Left renal pelvis (tissue), 4 donors: ENCODE data around the gene MAZ. TPM values are rescaled to one million over a fixed set of nuclear protein-coding genes. Genes with fewer than 3 reads are reported as not detected.

Experiments used
- DNase-seq, 4 donors: peaks; one replicate each; pipeline ENCODE4 v3.0.0-alpha.2; 2013; ENCODE audit warnings: low read depth in 4 of 4, low spot score in 3 of 4
- polyA plus RNA-seq, 4 donors: library from polyadenylated mRNA; unstranded; fragments of 120-200 nt; gene quantifications; one replicate each; pipeline ENCODE4 v1.2.1, GENCODE V29; 2013; ENCODE audit not compliant: insufficient read length in 4 of 4

The MAZ gene
- polyA plus RNA-seq, 4 donors: 267 to 339 (median 293) TPM

GRCh38 chr16:29807426-29808218 lies 1.3 kb downstream of the MAZ start:
- DNase-seq: peak in 2 of 4 donors; percentile 76 to 82

DNA sequence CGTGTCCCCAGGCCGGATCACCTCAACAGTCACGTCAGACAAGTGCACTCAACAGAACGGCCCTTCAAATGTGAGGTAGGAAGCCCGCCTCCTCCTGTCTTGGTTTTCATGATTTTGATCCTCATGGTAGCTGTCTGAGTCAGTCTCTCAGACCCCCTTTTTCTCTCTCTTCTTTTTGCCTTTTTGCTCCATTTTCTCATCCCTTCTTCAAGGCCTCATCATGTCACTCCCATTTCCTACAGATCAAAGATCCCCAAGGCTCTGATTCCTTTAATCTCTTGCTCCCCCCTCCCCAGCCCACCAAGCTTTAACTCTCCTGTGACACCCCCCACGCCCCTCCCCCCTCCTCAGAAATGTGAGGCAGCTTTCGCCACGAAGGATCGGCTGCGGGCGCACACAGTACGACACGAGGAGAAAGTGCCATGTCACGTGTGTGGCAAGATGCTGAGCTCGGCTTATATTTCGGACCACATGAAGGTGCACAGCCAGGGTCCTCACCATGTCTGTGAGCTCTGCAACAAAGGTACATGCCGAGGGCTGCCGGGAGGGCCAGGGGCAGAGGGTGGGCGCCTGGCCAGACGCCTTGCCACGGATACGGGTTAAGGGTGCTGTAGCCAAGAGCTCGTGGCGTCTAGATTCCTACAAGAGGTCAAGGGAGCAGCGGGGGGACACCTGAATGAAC lies 2.0 kb downstream of the MAZ start:
- no peak for DNase-seq

DNA sequence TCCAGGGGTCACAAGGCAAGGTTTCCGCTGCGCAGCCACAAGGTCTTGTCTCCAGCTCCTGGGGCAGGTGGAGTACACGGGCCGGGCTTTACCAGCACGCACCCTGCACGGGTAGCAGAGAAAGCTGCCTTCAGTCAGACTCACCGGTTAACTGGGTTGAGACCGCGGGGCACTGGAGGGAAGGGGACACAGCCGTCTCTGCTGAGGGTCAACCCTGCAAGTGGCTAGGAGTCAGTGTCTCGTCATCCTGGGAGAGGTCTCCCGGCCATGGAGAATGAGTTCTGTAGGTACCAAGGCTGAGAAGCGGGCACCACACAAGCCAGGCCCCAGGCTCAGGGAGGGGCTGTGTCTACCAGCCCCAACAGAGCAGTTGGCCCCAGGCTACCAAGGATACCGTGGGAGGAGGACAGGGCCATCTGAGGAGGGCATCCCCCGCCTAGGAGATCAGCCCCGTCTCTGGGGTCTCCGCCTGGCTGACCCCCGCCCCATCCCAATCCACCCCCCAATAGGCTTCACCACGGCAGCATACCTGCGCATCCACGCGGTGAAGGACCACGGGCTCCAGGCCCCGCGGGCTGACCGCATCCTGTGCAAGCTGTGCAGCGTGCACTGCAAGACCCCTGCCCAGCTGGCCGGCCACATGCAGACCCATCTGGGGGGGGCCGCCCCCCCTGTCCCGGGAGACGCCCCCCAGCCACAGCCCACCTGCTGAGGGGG lies 2.9 kb downstream of the MAZ start:
- no peak for DNase-seq

- DNase-seq: no peak
Measured at GRCh38 chr16:29809850-29810698, 3.7 kb downstream of the MAZ start.

DNA sequence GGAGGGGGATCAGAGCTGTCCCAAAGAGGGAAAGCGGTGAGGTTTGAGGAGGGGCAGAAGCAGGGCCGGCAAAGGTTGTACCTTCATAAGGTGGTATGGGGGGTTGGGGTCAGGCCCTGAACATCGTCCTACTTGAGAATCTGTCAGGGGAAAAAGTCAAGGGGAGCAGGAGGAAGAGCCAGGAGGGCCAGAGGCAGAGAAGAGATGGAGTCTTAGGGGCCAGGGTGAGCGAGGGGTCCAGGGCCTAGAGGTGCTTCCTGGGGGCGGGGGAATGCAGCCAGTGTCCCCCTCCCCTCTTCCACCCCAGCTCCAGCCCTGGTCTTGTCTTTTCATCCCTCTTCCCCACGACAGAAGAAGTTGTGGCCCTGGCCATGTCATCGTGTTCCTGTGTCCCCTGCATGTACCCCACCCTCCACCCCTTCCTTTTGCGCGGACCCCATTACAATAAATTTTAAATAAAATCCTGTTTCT lies 4.4 kb downstream of the MAZ start:
- no peak for DNase-seq

DNA sequence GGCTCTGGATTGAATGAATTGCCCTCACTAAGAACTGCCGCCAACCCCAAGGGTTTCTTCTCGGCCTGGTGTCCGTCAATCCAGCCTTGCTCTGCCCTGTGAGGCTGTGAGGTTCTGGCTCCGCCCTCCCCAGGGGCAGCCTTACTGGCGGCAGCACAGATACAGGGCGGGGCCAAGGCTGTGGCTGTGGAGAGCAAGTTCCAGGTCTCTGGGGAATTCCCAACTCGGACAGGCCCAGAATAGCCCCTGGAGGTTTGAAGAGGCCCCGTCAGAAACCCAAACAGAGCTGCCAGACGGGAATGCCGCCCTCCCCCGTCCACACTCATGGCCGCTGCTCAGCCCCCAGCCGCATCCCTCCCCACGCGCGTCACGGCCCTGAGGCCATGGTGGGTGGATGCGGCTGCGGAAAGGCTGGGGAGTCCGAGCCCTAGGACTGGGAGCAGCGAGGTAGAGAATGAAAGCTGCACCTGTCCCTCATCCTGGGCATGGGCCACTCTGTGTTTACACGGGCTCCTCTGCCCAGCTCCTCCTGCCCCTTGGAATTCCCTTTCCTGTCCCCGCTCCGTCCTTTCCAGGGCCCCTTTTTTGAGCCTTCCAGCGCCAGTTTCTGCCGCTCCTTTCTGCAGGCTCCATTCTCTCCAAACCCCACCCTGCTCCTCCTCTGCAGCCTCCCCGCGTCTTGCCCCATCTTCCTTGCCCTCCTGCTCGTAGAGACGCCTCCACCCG lies 5.0 kb downstream of the MAZ start:
- peak; percentile 86 to 89 (median 88) for DNase-seq

DNA sequence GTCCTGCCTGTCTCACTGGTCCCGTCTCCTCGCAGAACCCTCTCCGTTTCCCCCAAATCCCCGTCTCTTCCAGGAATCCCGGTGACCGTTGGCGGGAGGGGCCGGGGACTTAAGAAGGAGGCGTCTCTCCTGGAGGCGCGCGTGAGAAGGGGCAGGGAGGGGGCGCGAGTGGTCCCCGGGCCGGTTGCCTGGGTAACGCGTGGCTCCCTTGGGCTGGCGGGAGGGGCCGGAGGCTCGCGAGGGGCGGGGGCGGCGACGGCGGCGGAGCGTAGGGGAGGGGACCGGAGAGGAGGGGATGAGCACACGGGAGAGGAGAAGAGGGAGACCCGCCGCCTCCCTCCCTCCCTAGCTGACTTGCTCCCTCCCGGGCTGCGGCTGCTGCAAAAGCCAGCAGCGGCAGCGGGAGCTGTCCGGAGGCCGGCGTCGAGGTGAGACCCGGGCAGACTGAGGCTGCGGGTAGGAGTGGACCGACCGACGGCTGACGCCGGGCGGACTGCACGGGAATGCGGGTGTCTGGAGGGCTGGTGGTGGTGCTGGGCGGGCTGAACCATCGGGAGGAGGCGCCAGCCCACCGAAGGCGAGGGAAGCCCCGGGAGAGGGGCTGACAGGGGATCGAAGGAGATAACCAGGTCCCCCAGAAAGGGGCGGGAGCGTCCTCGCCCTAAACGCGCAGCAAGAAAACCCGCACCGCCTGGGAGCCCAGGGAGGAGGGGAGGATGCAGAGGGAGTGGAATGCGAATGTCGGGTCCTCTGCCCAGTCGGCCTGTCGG lies 5.8 kb downstream of the MAZ start, which contains the start of gene PRRT2:
Gene PRRT2, plus strand, starts transcription at position 298 of the 770 bp plus-strand sequence. CDS start 862 bp downstream, outside the sequence.
- DNase-seq: no peak

DNA sequence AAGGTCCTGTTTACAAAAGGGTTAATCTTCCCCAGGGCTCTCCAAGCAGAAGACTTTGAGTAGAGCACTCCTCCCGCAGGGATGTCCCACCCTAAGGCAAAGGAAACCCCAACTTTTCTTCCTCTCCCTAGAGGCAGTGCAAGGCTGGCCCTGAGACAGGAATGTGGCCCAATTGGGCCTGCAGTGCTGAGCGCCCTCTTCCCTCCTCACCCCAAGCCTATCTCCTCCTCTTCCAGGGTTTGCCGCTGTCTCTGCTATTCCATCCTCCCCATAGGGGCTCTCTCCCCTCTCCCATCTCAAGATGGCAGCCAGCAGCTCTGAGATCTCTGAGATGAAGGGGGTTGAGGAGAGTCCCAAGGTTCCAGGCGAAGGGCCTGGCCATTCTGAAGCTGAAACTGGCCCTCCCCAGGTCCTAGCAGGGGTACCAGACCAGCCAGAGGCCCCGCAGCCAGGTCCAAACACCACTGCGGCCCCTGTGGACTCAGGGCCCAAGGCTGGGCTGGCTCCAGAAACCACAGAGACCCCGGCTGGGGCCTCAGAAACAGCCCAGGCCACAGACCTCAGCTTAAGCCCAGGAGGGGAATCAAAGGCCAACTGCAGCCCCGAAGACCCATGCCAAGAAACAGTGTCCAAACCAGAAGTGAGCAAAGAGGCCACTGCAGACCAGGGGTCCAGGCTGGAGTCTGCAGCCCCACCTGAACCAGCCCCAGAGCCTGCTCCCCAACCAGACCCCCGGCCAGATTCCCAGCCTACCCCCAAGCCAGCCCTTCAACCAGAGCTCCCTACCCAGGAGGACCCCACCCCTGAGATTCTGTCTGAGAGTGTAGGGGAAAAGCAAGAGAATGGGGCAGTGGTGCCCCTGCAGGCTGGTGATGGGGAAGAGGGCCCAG lies 6.7 kb downstream of the MAZ start:
- DNase-seq: no peak

DNA sequence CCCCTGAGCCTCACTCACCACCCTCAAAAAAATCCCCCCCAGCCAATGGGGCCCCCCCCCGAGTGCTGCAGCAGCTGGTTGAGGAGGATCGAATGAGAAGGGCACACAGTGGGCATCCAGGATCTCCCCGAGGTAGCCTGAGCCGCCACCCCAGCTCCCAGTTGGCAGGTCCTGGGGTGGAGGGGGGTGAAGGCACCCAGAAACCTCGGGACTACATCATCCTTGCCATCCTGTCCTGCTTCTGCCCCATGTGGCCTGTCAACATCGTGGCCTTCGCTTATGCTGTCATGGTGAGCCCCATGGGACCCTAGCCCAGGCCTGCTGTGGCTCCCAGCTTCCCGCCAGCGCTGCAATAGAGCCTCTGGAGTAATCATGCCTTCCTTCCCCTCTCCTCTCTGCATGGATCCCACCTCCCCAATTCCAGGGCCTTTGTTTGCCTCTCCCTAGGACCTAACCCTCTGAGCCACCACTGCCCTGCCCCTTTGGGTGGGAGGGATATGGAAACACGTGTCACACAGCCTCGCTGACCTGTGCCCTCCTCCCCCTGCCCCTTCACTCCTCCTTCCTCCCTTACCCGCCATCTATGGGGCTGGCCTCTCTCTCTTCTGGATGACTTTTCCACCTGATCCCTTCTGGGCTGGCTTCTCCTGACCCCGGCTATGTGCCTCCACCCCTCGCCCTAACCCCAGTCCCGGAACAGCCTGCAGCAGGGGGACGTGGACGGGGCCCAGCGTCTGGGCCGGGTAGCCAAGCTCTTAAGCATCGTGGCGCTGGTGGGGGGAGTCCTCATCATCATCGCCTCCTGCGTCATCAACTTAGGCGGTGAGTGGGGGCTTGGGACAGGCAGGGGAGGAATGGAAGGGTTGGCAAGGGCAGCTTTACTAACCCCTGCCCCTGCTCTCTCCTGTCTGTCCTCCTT lies 7.6 kb downstream of the MAZ start:
- DNase-seq: no peak

- no peak for DNase-seq
Measured at GRCh38 chr16:29814592-29814991, 8.3 kb downstream of the MAZ start.

- no peak for DNase-seq
Measured at GRCh38 chr16:29815032-29815721, 8.8 kb downstream of the MAZ start.

GRCh38 chr16:29815793-29816693 lies 9.7 kb downstream of the MAZ start, which contains the start of gene PAGR1:
TSS of gene PAGR1 (plus strand) at chr16:29816152. CDS start at chr16:29816526, 374 bp downstream.
- DNase-seq: peak; percentile 97 to 98 (median 98)

DNA sequence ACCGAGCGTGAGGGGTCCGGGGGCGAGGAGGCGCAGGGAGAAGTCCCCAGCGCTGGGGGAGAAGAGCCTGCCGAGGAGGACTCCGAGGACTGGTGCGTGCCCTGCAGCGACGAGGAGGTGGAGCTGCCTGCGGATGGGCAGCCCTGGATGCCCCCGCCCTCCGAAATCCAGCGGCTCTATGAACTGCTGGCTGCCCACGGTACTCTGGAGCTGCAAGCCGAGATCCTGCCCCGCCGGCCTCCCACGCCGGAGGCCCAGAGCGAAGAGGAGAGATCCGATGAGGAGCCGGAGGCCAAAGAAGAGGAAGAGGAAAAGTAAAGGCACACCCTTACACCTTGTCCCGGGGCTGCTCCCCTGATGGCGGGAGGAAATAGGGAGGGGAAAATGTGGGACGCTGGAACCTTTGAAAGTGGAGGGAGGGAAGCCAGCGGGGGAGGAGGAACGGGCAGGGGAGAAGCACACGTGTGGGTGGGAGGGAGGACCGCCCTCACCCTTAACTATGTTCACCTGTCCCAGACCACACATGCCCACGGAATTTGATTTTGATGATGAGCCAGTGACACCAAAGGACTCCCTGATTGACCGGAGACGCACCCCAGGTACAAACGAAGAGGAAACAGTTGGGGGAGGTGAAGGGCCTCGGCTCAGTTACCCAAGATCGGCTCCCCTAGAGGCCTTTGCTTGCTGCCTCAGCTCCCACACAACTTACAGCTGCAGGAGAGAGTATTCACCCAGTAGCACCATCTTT lies 10.5 kb downstream of the MAZ start:
- DNase-seq: no peak

GRCh38 chr16:29818082-29818481 lies 11.8 kb downstream of the MAZ start:
- no peak for DNase-seq
